ENCODE measurements around the gene RASGRF2. TPM values are rescaled to one million over a fixed set of nuclear protein-coding genes. Genes with fewer than 3 reads are reported as not detected.
"Not testable (repeated sequence)": the region's sequence is repeated elsewhere in the genome, so short reads cannot be mapped to it uniquely, and the experiment has no call there.

The RASGRF2 gene
- total RNA-seq, 1 donor from 2014 or later, result 1.4 TPM

GRCh38 chr5:81268521-81269196 is 308.5 kb downstream of the RASGRF2 start:
- DNase-seq, result no peak
- no peak overlapping the region for H3K4me3 Mint-ChIP-seq (ENCODE audit: unreplicated experiment)
- no peak for TF ChIP-seq CTCF (IDR thresholded peaks at IDR 0.05; ENCODE audit: partially characterized antibody, unreplicated experiment)
- peaks cover 13% of the 10 kb centered on the region for H3K9me3 Mint-ChIP-seq (ENCODE audit: unreplicated experiment)
- H3K36me3 Mint-ChIP-seq (ENCODE audit: unreplicated experiment), result peaks cover 24% of the 10 kb centered on the region
- H3K27me3 Mint-ChIP-seq (ENCODE audit: unreplicated experiment), result no peaks in the 10 kb centered on the region
- H3K27ac Mint-ChIP-seq (ENCODE audit: unreplicated experiment), result no peak overlapping the region
- H3K4me1 Mint-ChIP-seq (ENCODE audit: low read depth, unreplicated experiment), result no peaks in the 10 kb centered on the region

GRCh38 chr5:81269751-81270393 is 309.7 kb downstream of the RASGRF2 start:
- Mint-ChIP-seq H3K36me3 (ENCODE audit: unreplicated experiment) (peaks cover 36% of the 10 kb centered on the region), H3K9me3 (ENCODE audit: unreplicated experiment) (peaks cover 16% of the 10 kb centered on the region), H3K4me1 (ENCODE audit: low read depth, unreplicated experiment) (no peaks in the 10 kb centered on the region), H3K27me3 (ENCODE audit: unreplicated experiment) (no peaks in the 10 kb centered on the region), H3K27ac (ENCODE audit: unreplicated experiment) (no peak overlapping the region), H3K4me3 (ENCODE audit: unreplicated experiment) (no peak overlapping the region)
- DNase-seq, result no peak
- no peak for TF ChIP-seq CTCF (IDR thresholded peaks at IDR 0.05; ENCODE audit: partially characterized antibody, unreplicated experiment)

GRCh38 chr5:81270394-81271027 is 310.3 kb downstream of the RASGRF2 start:
- peaks cover 40% of the 10 kb centered on the region for H3K36me3 Mint-ChIP-seq (ENCODE audit: unreplicated experiment)
- H3K9me3 Mint-ChIP-seq (ENCODE audit: unreplicated experiment), result peaks cover 16% of the 10 kb centered on the region
- not testable (repeated sequence) for H3K4me1 Mint-ChIP-seq (ENCODE audit: low read depth, unreplicated experiment); H3K27ac Mint-ChIP-seq (ENCODE audit: unreplicated experiment); DNase-seq; H3K4me3 Mint-ChIP-seq (ENCODE audit: unreplicated experiment); H3K27me3 Mint-ChIP-seq (ENCODE audit: unreplicated experiment)

Data from glutamatergic neuron (in vitro differentiated cells).